Thyroid gland (tissue), 4 donors: ENCODE data around the gene SH3BGRL2. TPM values are rescaled to one million over a fixed set of nuclear protein-coding genes. Genes with fewer than 3 reads are reported as not detected.

Experiments
- DNase-seq, 2 donors: peaks; one replicate each; pipeline ENCODE4 v3.0.0-alpha.2; 2019
- H3K27ac ChIP-seq, 3 donors: fragments of 200-600 bp; sonication (generic); 1 replicate in 2 of 3; 2 replicates in 1 of 3; pipeline ENCODE4 v1.5.1; 2016 to 2019; ENCODE audit warnings: mild to moderate bottlenecking in 1 of 3, moderate library complexity in 1 of 3
- H3K27me3 ChIP-seq: fragments of 200-600 bp; sonication (generic); one replicate; pipeline ENCODE4 v1.5.1; 2019
- H3K36me3 ChIP-seq, 2 donors: fragments of 200-600 bp; sonication (generic); one replicate each; pipeline ENCODE4 v1.5.1; 2016 to 2019
- H3K4me1 ChIP-seq, 2 donors: fragments of 200-600 bp; sonication (generic); one replicate each; pipeline ENCODE4 v1.5.1; 2017 to 2019
- H3K4me3 ChIP-seq, 3 donors: fragments of 200-600 bp; sonication (generic); replicated peaks in 1 of 3; 1 replicate in 2 of 3; 2 replicates in 1 of 3; pipeline ENCODE4 v1.5.1; 2016; ENCODE audit warnings: mild to moderate bottlenecking in 1 of 3
- H3K9me3 ChIP-seq: fragments of 200-600 bp; sonication (generic); one replicate; pipeline ENCODE4 v1.5.1; 2017
- POLR2A ChIP-seq, 2 donors: fragments of 450-650 bp; IDR thresholded peaks; one replicate each; pipeline ENCODE4 v1.6.1; 2017; ENCODE audit warnings: antibody characterized with exemption in 2 of 2, mild to moderate bottlenecking in 2 of 2, moderate library complexity in 1 of 2
- WGBS, 2 donors: methylation state at CpG; one replicate each; pipeline ENCODE4 v1.1.5; 2017; 5-methylcytosine and 5-hydroxymethylcytosine counted together
- intact Hi-C: fragments of 100-400 bp; cut with DNase I; formaldehyde crosslinking; loops from one replicate; pipeline ENCODE4 v1.15.1; 2023
- total RNA-seq, 4 donors: library from RNA; depleted of rRNA; stranded (reverse); fragments of >200 nt; gene quantifications; one replicate each; pipeline ENCODE4 v1.2.3, GENCODE V29; 2016
- TF ChIP-seq, protein P1 (sequence below), 6 experiments: fragments of 200-600 bp in 3 of 6; fragments of 450-650 bp in 3 of 6; sonication (generic) in 3 of 6; IDR thresholded peaks; one replicate each; pipeline ENCODE4 v1.5.1; 2016 to 2019; ENCODE audit warnings: antibody characterized with exemption in 6 of 6, mild to moderate bottlenecking in 2 of 6, inconsistent platforms in 1 of 6, moderate library complexity in 1 of 6

The SH3BGRL2 gene
- total RNA-seq, 4 donors from 2014 or later = 170 to 225 (median 183) TPM

DNA sequence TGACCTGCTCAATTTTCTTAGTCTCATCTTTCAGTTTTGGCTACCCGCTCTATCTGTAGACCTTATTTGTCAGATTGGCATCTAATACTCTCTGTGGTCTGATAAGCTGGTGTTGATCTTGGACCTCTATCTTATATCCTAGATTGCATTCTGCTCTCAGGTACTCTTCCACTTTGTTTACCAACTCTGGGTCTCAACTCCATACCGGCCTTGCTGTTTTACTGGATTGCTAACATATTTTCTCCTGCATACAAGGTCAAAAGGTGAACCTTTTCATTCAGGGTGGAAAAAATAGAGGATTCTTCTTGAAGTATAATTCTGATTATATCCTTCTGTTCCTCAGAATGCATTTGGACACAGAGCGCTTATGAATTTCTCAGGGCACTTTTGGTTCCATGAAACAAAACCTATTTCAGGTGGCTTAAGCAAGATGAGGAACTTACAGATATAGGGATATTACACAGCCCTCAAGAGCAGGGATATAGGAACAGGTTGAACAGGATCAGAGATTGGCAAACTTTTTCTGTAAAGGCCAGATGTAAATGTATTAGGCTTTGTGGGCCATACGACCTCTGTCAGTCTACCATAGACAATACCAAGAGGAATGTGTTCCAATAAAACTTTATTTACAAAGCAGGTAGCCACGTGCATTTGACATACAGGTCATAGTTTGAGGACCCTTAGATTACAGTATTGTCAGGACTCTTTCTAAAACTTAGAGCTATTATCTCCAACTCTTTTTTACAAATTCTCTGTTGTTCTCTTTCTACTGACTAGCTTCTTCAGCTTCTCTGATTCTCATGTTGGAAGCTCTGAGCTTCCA, 2.5 kb upstream of the SH3BGRL2 start:
- TF ChIP-seq, protein P1, sequence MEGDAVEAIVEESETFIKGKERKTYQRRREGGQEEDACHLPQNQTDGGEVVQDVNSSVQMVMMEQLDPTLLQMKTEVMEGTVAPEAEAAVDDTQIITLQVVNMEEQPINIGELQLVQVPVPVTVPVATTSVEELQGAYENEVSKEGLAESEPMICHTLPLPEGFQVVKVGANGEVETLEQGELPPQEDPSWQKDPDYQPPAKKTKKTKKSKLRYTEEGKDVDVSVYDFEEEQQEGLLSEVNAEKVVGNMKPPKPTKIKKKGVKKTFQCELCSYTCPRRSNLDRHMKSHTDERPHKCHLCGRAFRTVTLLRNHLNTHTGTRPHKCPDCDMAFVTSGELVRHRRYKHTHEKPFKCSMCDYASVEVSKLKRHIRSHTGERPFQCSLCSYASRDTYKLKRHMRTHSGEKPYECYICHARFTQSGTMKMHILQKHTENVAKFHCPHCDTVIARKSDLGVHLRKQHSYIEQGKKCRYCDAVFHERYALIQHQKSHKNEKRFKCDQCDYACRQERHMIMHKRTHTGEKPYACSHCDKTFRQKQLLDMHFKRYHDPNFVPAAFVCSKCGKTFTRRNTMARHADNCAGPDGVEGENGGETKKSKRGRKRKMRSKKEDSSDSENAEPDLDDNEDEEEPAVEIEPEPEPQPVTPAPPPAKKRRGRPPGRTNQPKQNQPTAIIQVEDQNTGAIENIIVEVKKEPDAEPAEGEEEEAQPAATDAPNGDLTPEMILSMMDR (IDR thresholded peaks at IDR 0.05) = no peak
- TF ChIP-seq POLR2A (IDR thresholded peaks at IDR 0.05) = no peak
- Histone ChIP-seq H3K36me3 (no peaks in the 10 kb centered on the region), H3K4me3 (no peak overlapping the region), H3K27ac (no peak overlapping the region), H3K27me3 (no peaks in the 10 kb centered on the region), H3K4me1 (peaks cover 3 to 7% of the 10 kb centered on the region in 2 donors), H3K9me3 (no peaks in the 10 kb centered on the region)
- DNase-seq = no peak
- intact Hi-C loops = no loop called here
- 95 to 96% methylated on average over 5 of the region's 5 CpGs for WGBS, 2 donors

DNA sequence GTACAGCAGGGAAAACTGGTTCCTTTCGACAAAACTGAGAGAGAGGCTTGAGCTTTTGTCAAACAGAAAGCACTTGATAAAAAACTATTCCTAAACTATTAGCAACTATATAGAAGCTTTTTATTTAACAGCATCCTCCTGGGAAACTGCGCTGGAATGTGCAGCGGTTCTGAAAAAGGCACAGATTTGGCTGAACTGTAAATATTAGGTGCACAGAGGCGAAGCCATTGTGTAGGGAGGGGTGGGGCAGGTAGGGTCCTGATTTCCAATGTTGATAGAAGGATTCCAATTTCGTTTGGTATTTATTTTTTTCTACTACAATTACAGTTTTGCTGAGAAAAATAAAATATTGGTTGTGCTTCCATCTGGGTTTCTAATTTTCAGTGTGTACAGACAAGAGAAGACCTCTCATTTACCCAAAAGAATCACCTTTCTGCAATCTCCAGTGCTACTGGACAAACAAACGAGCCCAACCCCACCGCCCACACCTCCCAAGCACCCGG, 698 bp upstream of the SH3BGRL2 start:
- Histone ChIP-seq H3K4me3 (peak overlapping the region; percentile 63 to 88 (median 73)), H3K27me3 (no peaks in the 10 kb centered on the region), H3K9me3 (no peaks in the 10 kb centered on the region), H3K36me3 (no peaks in the 10 kb centered on the region), H3K4me1 (peaks cover 15 to 22% of the 10 kb centered on the region in 2 donors), H3K27ac (peak overlapping the region; percentile 84 to 92 (median 91))
- TF ChIP-seq, protein P1 (IDR thresholded peaks at IDR 0.05) = no peak
- TF ChIP-seq POLR2A (IDR thresholded peaks at IDR 0.05) = no peak
- WGBS, 2 donors = 34 to 41% methylated on average over 8 of the region's 8 CpGs
- intact Hi-C loops = no loop called here
- DNase-seq = peak in 1 of 2 donors; percentile 15

GRCh38 chr6:79631693-79632172, 604 bp downstream of the SH3BGRL2 start:
- no peaks in the 10 kb centered on the region for H3K9me3 ChIP-seq
- DNase-seq = peak; percentile 15 to 17
- peaks cover 17 to 30% of the 10 kb centered on the region in 2 donors for H3K4me1 ChIP-seq
- H3K4me3 ChIP-seq = peak overlapping the region; percentile 63 to 88 (median 73)
- H3K27me3 ChIP-seq = no peaks in the 10 kb centered on the region
- intact Hi-C loops = no loop called here
- peak overlapping the region; percentile 84 to 92 (median 91) for H3K27ac ChIP-seq
- H3K36me3 ChIP-seq = no peaks in the 10 kb centered on the region
- 4 to 9% methylated on average over 10 to 12 of the region's 12 CpGs for WGBS, 2 donors
- TF ChIP-seq POLR2A (IDR thresholded peaks at IDR 0.05) = no peak
- TF ChIP-seq, protein P1 (IDR thresholded peaks at IDR 0.05) = no peak

DNA sequence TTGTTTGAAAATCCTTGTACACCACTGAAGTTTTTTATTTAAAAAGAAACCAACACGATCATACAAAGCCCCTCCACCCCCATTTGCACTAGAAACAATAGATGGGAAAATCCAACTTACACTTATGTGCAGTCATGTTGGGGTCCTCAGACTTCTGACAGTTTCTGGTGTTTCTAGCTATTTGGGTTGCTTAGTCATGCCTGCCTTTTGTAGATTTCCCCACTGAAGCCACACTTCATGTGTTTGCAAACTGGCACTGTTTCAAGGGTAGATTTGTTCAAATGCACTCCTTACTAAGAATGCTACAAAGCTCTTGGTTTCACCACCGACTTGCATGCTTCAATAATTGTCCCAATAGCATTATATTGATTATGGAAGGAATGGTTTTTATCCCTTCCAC, 1.5 kb downstream of the SH3BGRL2 start:
- H3K4me1 ChIP-seq = peaks cover 17 to 36% of the 10 kb centered on the region in 2 donors
- no peaks in the 10 kb centered on the region for H3K9me3 ChIP-seq
- DNase-seq = peak; percentile 25 to 30
- peak overlapping the region in 2 of 3 donors; percentile 73 to 88 for H3K4me3 ChIP-seq
- no peaks in the 10 kb centered on the region for H3K36me3 ChIP-seq
- WGBS, 2 donors = 17 to 31% methylated on average over 2 of the region's 2 CpGs
- peak overlapping the region; percentile 84 to 92 (median 91) for H3K27ac ChIP-seq
- H3K27me3 ChIP-seq = no peaks in the 10 kb centered on the region
- intact Hi-C loops = no loop called here
- TF ChIP-seq POLR2A (IDR thresholded peaks at IDR 0.05) = peak in 1 of 2 donors; percentile 34
- TF ChIP-seq, protein P1 (IDR thresholded peaks at IDR 0.05) = no peak
